Panc1 (cell line): ENCODE measurements around the gene SSR1. TPM values are rescaled to one million over a fixed set of nuclear protein-coding genes. Genes with fewer than 3 reads are reported as not detected.
"Not testable (repeated sequence)": the region's sequence is repeated elsewhere in the genome, so short reads cannot be mapped to it uniquely, and the experiment has no call there.

Source experiments
- ATAC-seq: fragments of 200-7000 bp; cut with Tn5 transposase; 2 replicates; pipeline ENCODE4 v1.9.1; 2020; ENCODE audit warnings: mild to moderate bottlenecking, moderate library complexity
- BruUV-seq: library from RNA; stranded (reverse); fragments of 400-500 nt; replicated peaks from 2 replicates; lab custom pipeline; 2021; lab: Mats Ljungman, UMichigan
- CTCF ChIA-PET: fragments of 300-600 bp; sonication (Branson Sonifier 250); formaldehyde crosslinking; loops from one replicate; lab custom pipeline; 2022; ENCODE audit warnings: antibody characterized with exemption; lab: Charles Lee
- POLR2A ChIA-PET: fragments of 300-600 bp; sonication (Branson Sonifier 250); formaldehyde crosslinking; loops from one replicate; lab custom pipeline; 2022; ENCODE audit warnings: antibody characterized with exemption; lab: Charles Lee
- DNase-seq: peaks from one replicate; pipeline ENCODE4 v3.0.0-alpha.2; 2010; ENCODE audit warnings: low read depth, low spot score
- H3K27ac ChIP-seq: 2 replicates; pipeline ENCODE4 v1.5.1; 2011; ENCODE audit warnings: mild to moderate bottlenecking, low read length, inconsistent platforms
- H3K27me3 ChIP-seq: fragments of 200-500 bp; sonication (Bioruptor generic); 2 replicates; pipeline ENCODE4 v1.6.0; 2014; ENCODE audit warnings: low read length, inconsistent platforms; ENCODE audit not compliant: control insufficient read depth, insufficient read depth
- H3K36me3 ChIP-seq: fragments of 200-500 bp; sonication (Bioruptor generic); 2 replicates; pipeline ENCODE4 v1.5.1; 2014; ENCODE audit warnings: inconsistent platforms, mild to moderate bottlenecking, low read length, moderate library complexity; ENCODE audit not compliant: control insufficient read depth, insufficient read depth
- H3K4me1 ChIP-seq: 2 replicates; pipeline ENCODE4 v1.5.1; 2011; ENCODE audit warnings: inconsistent platforms, mild to moderate bottlenecking, low read length, moderate library complexity; ENCODE audit not compliant: control insufficient read depth, insufficient read depth
- H3K4me3 ChIP-seq, 2 experiments: 2 replicates each; pipeline ENCODE4 v1.5.1; 2011 to 2012; ENCODE audit warnings: low read depth in 2 of 2, low read length in 2 of 2, mild to moderate bottlenecking in 2 of 2, inconsistent platforms in 1 of 2, moderate library complexity in 1 of 2
- H3K9me3 ChIP-seq: fragments of 200-500 bp; sonication (Bioruptor generic); 2 replicates; pipeline ENCODE4 v1.5.1; 2014; ENCODE audit warnings: low read depth, mild to moderate bottlenecking, inconsistent platforms, low read length, moderate library complexity; ENCODE audit not compliant: control insufficient read depth, insufficient read depth
- CTCF ChIP-seq: fragments of 450-650 bp; IDR thresholded peaks from 2 replicates; pipeline ENCODE4 v1.5.1; 2017; ENCODE audit warnings: mild to moderate bottlenecking
- POLR2AphosphoS5 ChIP-seq: IDR thresholded peaks from 2 replicates; pipeline ENCODE4 v1.6.1; 2012; ENCODE audit warnings: mild to moderate bottlenecking, low read depth, low read length, moderate library complexity
- REST ChIP-seq, 2 experiments: IDR thresholded peaks; 2 replicates each; pipeline ENCODE4 v1.6.1; 2011 to 2012; ENCODE audit warnings: low read depth in 2 of 2, control low read depth in 1 of 2, low read length in 1 of 2, mild to moderate bottlenecking in 1 of 2, moderate library complexity in 1 of 2; ENCODE audit not compliant: insufficient read depth in 1 of 2
- SIN3A ChIP-seq: IDR thresholded peaks from 2 replicates; pipeline ENCODE4 v1.6.1; 2012; ENCODE audit warnings: low read depth, mild to moderate bottlenecking, low read length, moderate library complexity, borderline replicate concordance; ENCODE audit not compliant: insufficient read depth
- TCF7L2 ChIP-seq: IDR thresholded peaks from 2 replicates; pipeline ENCODE4 v1.6.1; 2011; ENCODE audit warnings: mild to moderate bottlenecking, low read depth, low read length, inconsistent platforms
- in situ Hi-C: cut with HindIII; loops from 2 replicates; pipeline ENCODE4 v1.10.0; 2016; ENCODE audit warnings: low sequenced_read_pairs, low pct_unique_long_range_greater_than_20kb
- intact Hi-C: fragments of 100-400 bp; cut with micrococcal nuclease; formaldehyde crosslinking; loops from one replicate; pipeline ENCODE4 v1.10.0; 2022; ENCODE audit not compliant: unreplicated experiment
- total RNA-seq: library from RNA; stranded (reverse); gene quantifications from one replicate; pipeline ENCODE4 v1.2.1, GENCODE V29; 2021; ENCODE audit not compliant: unreplicated experiment

Gene SSR1
- total RNA-seq, 1 experiment from 2014 or later: 119 TPM

- POLR2A ChIA-PET, intact Hi-C loops, in situ Hi-C loops, H3K27me3 ChIP-seq, H3K4me3 ChIP-seq, H3K27ac ChIP-seq, H3K36me3 ChIP-seq, H3K4me1 ChIP-seq, BruUV-seq, H3K9me3 ChIP-seq: not testable (repeated sequence)
- CTCF ChIA-PET: interaction anchor here (0.7 kb wide), 1 partner anchor 121 kb away, joined by 4 read pairs; no protein-coding TSS in a partner anchor
- TF ChIP-seq CTCF: peak; percentile 57
- DNase-seq (peak; percentile 8), ATAC-seq (peak; percentile 72; the same call in 1 of the 2 replicates)
Measured at GRCh38 chr6:7339007-7339732, 26.2 kb upstream of the SSR1 start.

- intact Hi-C loops: no loop called here
- TF ChIP-seq TCF7L2: no peak
- no peak for TF ChIP-seq CTCF
- TF ChIP-seq SIN3A: no peak
- ChIA-PET POLR2A (no interaction called here), CTCF (no interaction called here)
- Histone ChIP-seq H3K36me3 (no peaks in the 10 kb centered on the region), H3K9me3 (no peaks in the 10 kb centered on the region), H3K27ac (no peak overlapping the region), H3K27me3 (no peaks in the 10 kb centered on the region), H3K4me3 (no peak overlapping the region), H3K4me1 (no peaks in the 10 kb centered on the region)
- BruUV-seq: no TSS peak
- DNase-seq (no peak), ATAC-seq (no peak)
- in situ Hi-C loops: no loop called here
Measured at GRCh38 chr6:7338031-7338430, 25.0 kb upstream of the SSR1 start.

GRCh38 chr6:7335519-7335918 is 22.5 kb upstream of the SSR1 start:
- ChIA-PET POLR2A (no interaction called here), CTCF (no interaction called here)
- H3K9me3 ChIP-seq: no peaks in the 10 kb centered on the region
- BruUV-seq: no TSS peak
- H3K36me3 ChIP-seq: no peaks in the 10 kb centered on the region
- H3K4me1 ChIP-seq: no peaks in the 10 kb centered on the region
- no peak overlapping the region for H3K27ac ChIP-seq
- H3K4me3 ChIP-seq: no peak overlapping the region
- in situ Hi-C loops: no loop called here
- DNase-seq (no peak), ATAC-seq (no peak)
- no peaks in the 10 kb centered on the region for H3K27me3 ChIP-seq
- TF ChIP-seq SIN3A (no peak), CTCF (no peak), REST (IDR thresholded peaks at IDR 0.05; ENCODE audit: insufficient read depth in 1 of 2, low read depth in 2 of 2, low read length in 1 of 2) (no peak), POLR2AphosphoS5 (no peak), TCF7L2 (no peak)
- intact Hi-C loops: no loop called here
